HG02571 (cell line): Measurements from ENCODE around the gene PDE4D.
"Not testable (repeated sequence)": the region's sequence is repeated elsewhere in the genome, so short reads cannot be mapped to it uniquely, and the experiment has no call there.

ENCODE experiments used
- ATAC-seq: cut with Tn5 transposase; IDR thresholded peaks from one replicate; pipeline ENCODE4 v1.9.1; 2021; ENCODE audit warnings: mild to moderate bottlenecking, moderate library complexity; ENCODE audit not compliant: unreplicated experiment

The PDE4D gene

GRCh38 chr5:59618644-59619043, 274.9 kb downstream of the PDE4D start:
- ATAC-seq: no peak

GRCh38 chr5:59617186-59617771, 276.2 kb downstream of the PDE4D start:
- ATAC-seq: no peak

GRCh38 chr5:59616413-59616812, 277.1 kb downstream of the PDE4D start:
- no peak for ATAC-seq

- ATAC-seq: no peak
Measured at GRCh38 chr5:59615272-59615671, 278.3 kb downstream of the PDE4D start.

GRCh38 chr5:59609501-59610265, 283.8 kb downstream of the PDE4D start:
- ATAC-seq: no peak

GRCh38 chr5:59608745-59609144, 284.8 kb downstream of the PDE4D start:
- ATAC-seq: no peak

- no peak for ATAC-seq
Measured at GRCh38 chr5:59607138-59607765, 286.3 kb downstream of the PDE4D start.

- ATAC-seq: no peak
Measured at GRCh38 chr5:59605915-59606314, 287.6 kb downstream of the PDE4D start.

GRCh38 chr5:59604111-59604510, 289.4 kb downstream of the PDE4D start:
- ATAC-seq: no peak

- no peak for ATAC-seq
Measured at GRCh38 chr5:59600998-59601397, 292.5 kb downstream of the PDE4D start.

- no peak for ATAC-seq
Measured at GRCh38 chr5:59600153-59600552, 293.4 kb downstream of the PDE4D start.

GRCh38 chr5:59599729-59600128, 293.8 kb downstream of the PDE4D start:
- no peak for ATAC-seq

GRCh38 chr5:59598547-59598874, 295.0 kb downstream of the PDE4D start:
- ATAC-seq: no peak

GRCh38 chr5:59597690-59598546, 295.6 kb downstream of the PDE4D start:
- ATAC-seq: no peak

GRCh38 chr5:59596586-59597350, 296.8 kb downstream of the PDE4D start:
- no peak for ATAC-seq

GRCh38 chr5:59594118-59594517, 299.4 kb downstream of the PDE4D start:
- not testable (repeated sequence) for ATAC-seq

- ATAC-seq: no peak
Measured at GRCh38 chr5:59593439-59594007, 300.0 kb downstream of the PDE4D start.

- ATAC-seq: no peak
Measured at GRCh38 chr5:59592101-59592500, 301.4 kb downstream of the PDE4D start.

GRCh38 chr5:59591162-59591561, 302.4 kb downstream of the PDE4D start:
- ATAC-seq: no peak

GRCh38 chr5:59588922-59589321, 304.6 kb downstream of the PDE4D start:
- ATAC-seq: no peak
